K562 treated with DMSO at 1 percent for 48 hours (cell line): Measurements from ENCODE around the gene BPIFB6. TPM values are rescaled to one million over a fixed set of nuclear protein-coding genes. Genes with fewer than 3 reads are reported as not detected.

ENCODE experiments used
- total RNA-seq: library from RNA; unstranded; fragments of 300-600 nt; gene quantifications from 2 replicates; pipeline ENCODE4 v1.2.3, GENCODE V29; 2022; ENCODE audit warnings: low replicate concordance; ENCODE audit errors: extremely low read depth

The BPIFB6 gene, protein sequence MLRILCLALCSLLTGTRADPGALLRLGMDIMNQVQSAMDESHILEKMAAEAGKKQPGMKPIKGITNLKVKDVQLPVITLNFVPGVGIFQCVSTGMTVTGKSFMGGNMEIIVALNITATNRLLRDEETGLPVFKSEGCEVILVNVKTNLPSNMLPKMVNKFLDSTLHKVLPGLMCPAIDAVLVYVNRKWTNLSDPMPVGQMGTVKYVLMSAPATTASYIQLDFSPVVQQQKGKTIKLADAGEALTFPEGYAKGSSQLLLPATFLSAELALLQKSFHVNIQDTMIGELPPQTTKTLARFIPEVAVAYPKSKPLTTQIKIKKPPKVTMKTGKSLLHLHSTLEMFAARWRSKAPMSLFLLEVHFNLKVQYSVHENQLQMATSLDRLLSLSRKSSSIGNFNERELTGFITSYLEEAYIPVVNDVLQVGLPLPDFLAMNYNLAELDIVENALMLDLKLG
- total RNA-seq = not detected in 2 replicates

DNA sequence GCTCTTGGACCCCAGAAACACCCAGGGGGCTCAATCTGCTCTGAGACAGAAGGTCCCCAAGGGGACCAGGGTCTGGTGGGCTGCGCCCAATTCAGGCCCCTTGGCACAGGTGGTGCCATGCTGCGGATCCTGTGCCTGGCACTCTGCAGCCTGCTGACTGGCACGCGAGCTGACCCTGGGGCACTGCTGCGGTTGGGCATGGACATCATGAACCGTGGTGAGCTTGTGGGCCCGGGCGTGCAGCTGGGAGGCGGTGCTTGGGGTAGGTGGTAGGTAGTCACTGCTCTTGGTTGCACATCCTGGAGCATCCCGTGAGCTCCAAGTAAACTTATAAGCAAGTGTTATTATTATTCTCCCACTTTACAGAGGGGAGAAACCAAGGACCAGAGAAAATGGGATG lies at the start of gene BPIFB6:
BPIFB6 (plus strand) TSS at position 118 of the 400 bp plus-strand sequence; CDS start at position 118, 0 bp downstream.

DNA sequence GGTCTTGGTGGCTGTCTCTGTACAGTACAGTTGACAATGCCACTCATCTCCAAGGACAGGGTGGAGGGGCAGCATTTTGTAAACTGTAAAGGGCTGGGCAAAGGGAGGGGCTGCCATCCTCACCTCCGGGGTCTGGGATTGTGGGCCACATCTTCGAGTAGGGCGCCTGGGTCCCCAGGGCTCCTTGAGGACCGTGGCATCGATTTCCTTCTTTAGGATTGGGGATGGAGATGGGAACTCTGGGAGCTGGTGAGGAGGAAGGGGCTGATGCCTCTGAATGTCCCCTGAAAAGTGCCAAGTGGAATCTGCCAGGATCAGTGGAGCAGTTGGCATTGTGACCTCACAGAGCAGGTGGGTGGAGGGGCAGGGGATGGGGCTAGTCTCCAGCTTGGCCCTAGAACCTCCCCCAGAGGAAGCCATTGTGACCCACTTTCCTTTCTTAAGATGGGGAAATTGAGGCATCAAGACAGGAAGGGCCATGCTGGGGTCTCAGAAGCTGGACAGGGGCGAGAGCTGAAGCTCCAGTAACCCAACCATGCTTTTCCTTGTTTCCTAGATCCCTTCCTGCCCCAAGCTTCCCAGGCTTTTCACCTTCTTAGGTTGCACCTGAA lies 27.2 kb upstream of the BPIFB6 start, which contains the start of gene SUN5:
SUN5 (minus strand) TSS at position 293 of the 611 bp plus-strand sequence; CDS start at position 200, 93 bp downstream.

DNA sequence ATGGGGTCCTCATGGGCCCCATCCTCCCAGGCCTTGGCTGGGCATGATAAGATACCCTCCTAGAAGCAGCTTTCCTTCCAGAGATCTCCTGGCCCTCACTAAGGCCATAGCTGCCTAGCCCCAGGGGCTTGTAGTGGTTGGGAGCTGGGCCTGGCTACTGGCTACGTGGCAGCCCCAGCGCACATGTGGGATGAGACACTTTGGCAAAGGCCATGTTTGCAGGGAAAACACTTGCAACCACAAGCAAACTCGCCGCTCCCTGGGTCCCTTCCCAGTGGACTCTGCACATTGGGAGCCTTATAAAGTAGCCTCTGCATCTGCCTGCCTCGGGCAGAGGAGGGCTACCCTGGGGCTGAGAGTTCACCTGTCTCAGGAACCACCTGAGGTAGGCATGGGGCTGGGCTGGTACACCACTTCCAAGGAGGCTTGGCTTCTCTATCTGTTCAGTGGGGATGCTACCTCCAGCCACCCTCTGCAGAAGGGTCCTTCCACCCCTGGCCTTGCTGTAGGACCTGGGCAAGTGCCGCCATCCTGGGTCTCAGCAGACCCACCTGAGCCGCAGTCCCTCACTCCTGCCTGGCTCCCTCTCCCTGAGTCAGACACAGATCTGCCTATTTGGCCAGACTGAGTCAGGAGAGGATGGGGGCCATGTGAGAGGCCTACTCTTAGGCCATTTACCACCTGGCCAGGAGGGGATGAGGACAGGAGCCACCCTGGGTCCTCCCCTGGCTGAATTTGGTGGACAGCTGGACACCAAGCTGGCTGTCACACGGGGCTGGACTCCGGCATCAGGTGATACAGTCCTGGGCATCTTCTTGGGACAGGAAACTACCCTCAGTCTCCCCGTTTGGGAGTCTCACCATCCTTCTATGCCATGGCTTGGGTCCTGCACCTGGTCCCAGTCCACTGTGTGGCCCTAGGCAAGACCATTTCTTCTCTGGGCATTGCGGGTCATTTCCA lies 23.8 kb upstream of the BPIFB6 start, which contains the start of gene BPIFB2:
BPIFB2 (plus strand) TSS at position 329 of the 960 bp plus-strand sequence. CDS start 871 bp downstream, outside the sequence.

DNA sequence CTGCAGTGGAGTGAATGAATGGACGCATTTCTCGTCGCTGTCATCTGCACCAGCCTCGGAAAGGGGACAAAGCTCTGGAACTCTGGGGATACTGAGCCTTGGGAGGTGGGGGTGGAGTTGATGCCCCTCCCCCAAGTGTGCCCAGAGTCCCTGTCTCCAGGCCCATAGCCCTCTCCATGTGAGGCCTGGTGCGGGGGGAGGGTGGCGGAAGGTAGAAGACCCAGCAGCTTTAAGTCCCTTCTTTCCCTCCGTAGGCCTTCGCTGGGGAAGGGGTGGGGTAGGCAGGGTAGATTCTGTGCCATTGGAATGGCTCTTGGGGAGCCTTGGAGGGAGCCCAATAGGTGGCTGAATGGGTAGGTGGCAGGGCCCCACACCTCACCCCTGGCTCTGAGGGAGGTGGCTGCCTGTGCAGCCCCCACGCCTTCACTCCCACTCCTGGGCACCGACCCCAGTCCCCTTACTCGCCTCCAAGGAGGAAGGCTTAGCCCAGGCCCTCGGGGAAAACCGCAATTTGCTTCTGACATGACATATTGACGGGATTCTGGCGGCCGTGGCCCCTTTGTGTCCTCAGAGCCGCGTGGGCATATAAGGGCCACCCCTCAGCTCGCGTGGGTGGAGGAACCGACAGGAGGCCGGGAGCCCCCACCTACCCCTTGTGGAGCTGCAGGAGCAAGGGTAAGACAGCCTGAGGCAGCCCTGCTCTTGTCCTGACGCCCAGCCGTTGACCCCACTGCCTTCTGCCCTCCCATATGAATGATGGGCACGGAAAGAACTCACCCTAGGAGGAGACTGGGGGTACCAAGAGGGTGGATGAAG lies 22.1 kb downstream of the BPIFB6 start, which contains the start of gene BPIFB3:
BPIFB3 (plus strand) TSS at position 613 of the 816 bp plus-strand sequence. CDS start 1,533 bp downstream, outside the sequence.

DNA sequence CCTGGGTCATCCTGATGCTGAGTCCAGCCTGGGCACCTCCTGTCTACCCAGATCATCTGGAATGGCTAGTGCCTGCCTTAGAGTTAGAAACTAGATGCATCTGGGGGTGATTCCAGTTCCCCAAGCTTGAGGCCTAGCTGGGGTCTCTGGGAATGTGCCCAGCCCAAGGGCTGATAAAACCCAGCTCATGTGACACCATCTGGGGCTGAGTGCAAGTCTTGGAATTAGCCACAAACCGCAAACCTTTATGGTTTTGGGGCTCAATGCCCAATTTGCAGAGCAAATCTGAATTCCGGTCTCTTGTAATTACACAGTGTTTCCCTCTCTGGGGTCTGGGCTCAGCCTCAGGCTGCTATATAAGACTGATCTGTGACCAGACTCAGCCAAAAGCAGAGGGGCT lies 47.8 kb downstream of the BPIFB6 start, which contains the start of gene BPIFB4:
BPIFB4 (plus strand) TSS at position 385 of the 400 bp plus-strand sequence. CDS start 1,884 bp downstream, outside the sequence.

Other genes with a start within 250 kb of the BPIFB6 start
- gene MAPRE1, start 211.7 kb upstream of the BPIFB6 start, total RNA-seq = not detected in 2 replicates
- gene EFCAB8, start 172.7 kb upstream of the BPIFB6 start, total RNA-seq = not detected in 2 replicates
- not detected in 2 replicates for gene SUN5, start 27.2 kb upstream of the BPIFB6 start, total RNA-seq
- gene BPIFB2, start 23.9 kb upstream of the BPIFB6 start, total RNA-seq = not detected in 2 replicates
- gene BPIFB3, start 22.3 kb downstream of the BPIFB6 start, total RNA-seq = not detected in 2 replicates
- not detected in 2 replicates for gene BPIFB4, start 48.0 kb downstream of the BPIFB6 start, total RNA-seq
- gene BPIFA2, start 136.5 kb downstream of the BPIFB6 start, total RNA-seq = not detected in 2 replicates
- not detected in 2 replicates for gene BPIFA3, start 185.7 kb downstream of the BPIFB6 start, total RNA-seq
- not detected in 2 replicates for gene BPIFA1, start 204.3 kb downstream of the BPIFB6 start, total RNA-seq